HL-60 (cell line): ENCODE data around the gene GALNT13.

Experiments used
- DNase-seq, 2 experiments: peaks; one replicate each; pipeline ENCODE4 v3.0.0-alpha.2; 2010 to 2020; ENCODE audit warnings: low read depth in 1 of 2, low spot score in 1 of 2
- H3K27ac ChIP-seq: fragments of 250-450 bp; sonication (Bioruptor Pico); replicated peaks from 2 replicates; pipeline ENCODE4 v1.5.1; 2020; ENCODE audit warnings: mild to moderate bottlenecking, moderate library complexity
- H3K27me3 ChIP-seq: fragments of 250-450 bp; sonication (Bioruptor Pico); 2 replicates; pipeline ENCODE4 v1.5.1; 2021; ENCODE audit warnings: mild to moderate bottlenecking, moderate library complexity; ENCODE audit not compliant: insufficient read depth, poor library complexity, severe bottlenecking
- H3K4me3 ChIP-seq: replicated peaks from 2 replicates; pipeline ENCODE4 v1.5.1; 2011; ENCODE audit warnings: mild to moderate bottlenecking, control low read depth, low read length; ENCODE audit not compliant: insufficient read depth
- CTCF ChIP-seq: IDR thresholded peaks from one replicate; pipeline ENCODE4 v1.5.1; 2011; ENCODE audit warnings: low read length, control low read depth, inconsistent platforms; ENCODE audit not compliant: insufficient read depth
- GABPA ChIP-seq: IDR thresholded peaks from 2 replicates; pipeline ENCODE4 v1.6.1; 2012; ENCODE audit warnings: low read depth
- POLR2AphosphoS5 ChIP-seq: IDR thresholded peaks from 2 replicates; pipeline ENCODE4 v1.6.1; 2012; ENCODE audit warnings: low read depth
- SPI1 ChIP-seq: IDR thresholded peaks from 2 replicates; pipeline ENCODE4 v1.6.1; 2012; ENCODE audit warnings: low read depth, mild to moderate bottlenecking, borderline replicate concordance
- TF ChIP-seq, protein P1 (sequence below): IDR thresholded peaks from 2 replicates; pipeline ENCODE4 v1.6.1; 2012; ENCODE audit warnings: low read depth; ENCODE audit not compliant: insufficient replicate concordance

GALNT13 gene

DNA sequence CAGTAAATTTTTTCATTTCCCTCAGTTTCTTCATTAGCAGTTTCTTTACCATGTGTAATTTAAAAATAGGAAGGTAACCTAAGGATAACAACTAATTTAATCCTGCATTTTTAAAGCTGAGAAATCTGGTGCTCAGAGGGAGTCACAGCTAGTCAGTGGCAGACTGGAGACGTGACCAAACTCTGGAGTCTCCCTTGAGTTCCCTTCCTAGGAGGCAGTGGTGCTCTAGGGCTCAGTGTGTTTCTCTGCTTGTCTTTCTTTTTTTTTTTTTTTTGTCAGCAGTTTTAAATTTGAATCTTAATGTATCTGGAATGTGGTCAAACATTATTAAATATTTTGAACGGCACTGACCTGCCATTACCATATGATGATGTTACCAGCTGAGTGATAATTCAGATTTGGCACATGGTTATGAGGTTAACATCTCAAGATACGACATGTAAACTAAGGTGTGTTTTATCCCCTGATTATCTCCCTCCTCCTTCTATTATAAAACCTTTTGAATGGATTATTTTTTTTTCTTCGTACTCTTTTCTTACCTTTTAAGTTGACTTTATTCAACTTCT is 226.2 kb downstream of the GALNT13 start:
- no peak for DNase-seq
- TF ChIP-seq CTCF: no peak
- no peak for TF ChIP-seq POLR2AphosphoS5
- no peak for TF ChIP-seq SPI1
- TF ChIP-seq GABPA: no peak
- TF ChIP-seq, protein P1, sequence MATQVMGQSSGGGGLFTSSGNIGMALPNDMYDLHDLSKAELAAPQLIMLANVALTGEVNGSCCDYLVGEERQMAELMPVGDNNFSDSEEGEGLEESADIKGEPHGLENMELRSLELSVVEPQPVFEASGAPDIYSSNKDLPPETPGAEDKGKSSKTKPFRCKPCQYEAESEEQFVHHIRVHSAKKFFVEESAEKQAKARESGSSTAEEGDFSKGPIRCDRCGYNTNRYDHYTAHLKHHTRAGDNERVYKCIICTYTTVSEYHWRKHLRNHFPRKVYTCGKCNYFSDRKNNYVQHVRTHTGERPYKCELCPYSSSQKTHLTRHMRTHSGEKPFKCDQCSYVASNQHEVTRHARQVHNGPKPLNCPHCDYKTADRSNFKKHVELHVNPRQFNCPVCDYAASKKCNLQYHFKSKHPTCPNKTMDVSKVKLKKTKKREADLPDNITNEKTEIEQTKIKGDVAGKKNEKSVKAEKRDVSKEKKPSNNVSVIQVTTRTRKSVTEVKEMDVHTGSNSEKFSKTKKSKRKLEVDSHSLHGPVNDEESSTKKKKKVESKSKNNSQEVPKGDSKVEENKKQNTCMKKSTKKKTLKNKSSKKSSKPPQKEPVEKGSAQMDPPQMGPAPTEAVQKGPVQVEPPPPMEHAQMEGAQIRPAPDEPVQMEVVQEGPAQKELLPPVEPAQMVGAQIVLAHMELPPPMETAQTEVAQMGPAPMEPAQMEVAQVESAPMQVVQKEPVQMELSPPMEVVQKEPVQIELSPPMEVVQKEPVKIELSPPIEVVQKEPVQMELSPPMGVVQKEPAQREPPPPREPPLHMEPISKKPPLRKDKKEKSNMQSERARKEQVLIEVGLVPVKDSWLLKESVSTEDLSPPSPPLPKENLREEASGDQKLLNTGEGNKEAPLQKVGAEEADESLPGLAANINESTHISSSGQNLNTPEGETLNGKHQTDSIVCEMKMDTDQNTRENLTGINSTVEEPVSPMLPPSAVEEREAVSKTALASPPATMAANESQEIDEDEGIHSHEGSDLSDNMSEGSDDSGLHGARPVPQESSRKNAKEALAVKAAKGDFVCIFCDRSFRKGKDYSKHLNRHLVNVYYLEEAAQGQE: no peak
- Histone ChIP-seq H3K27me3 (no peaks in the 10 kb centered on the region), H3K4me3 (no peak overlapping the region), H3K27ac (no peak overlapping the region)

GRCh38 chr2:154120706-154121105 is 249.0 kb downstream of the GALNT13 start:
- TF ChIP-seq GABPA (no peak), CTCF (no peak), SPI1 (no peak), POLR2AphosphoS5 (no peak)
- TF ChIP-seq, protein P1: no peak
- H3K4me3 ChIP-seq: no peak overlapping the region
- DNase-seq: no peak

DNA sequence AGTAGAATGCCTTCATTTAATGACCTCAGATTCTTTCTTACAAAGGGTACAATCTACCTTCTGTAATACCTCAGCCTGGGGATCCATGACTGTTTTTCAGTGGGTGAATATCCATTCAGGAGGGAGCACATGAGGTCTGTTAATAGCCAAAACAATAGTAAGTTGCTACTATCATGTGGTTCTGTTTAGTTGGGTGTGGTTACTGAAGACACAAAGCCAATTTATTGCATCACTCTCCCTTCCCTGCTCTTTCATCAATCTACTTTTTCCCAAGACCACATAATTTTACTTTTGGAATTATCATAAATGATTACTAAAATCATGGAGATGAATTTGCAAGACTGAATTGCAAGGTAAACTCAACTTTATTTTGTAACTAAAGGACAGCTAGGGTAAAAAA is 254.2 kb downstream of the GALNT13 start:
- no peak for TF ChIP-seq POLR2AphosphoS5
- TF ChIP-seq GABPA: no peak
- TF ChIP-seq, protein P1: no peak
- TF ChIP-seq SPI1: no peak
- TF ChIP-seq CTCF: no peak
- Histone ChIP-seq H3K27ac (no peak overlapping the region), H3K27me3 (no peaks in the 10 kb centered on the region), H3K4me3 (no peak overlapping the region)
- no peak for DNase-seq

More at GRCh38 chr2:154120706-154121105, 249.0 kb downstream of the GALNT13 start:
- no peak overlapping the region for H3K27ac ChIP-seq
- H3K27me3 ChIP-seq: no peaks in the 10 kb centered on the region
